HG03095 (cell line): Measurements from ENCODE around the gene CLEC1A.

ENCODE experiments used
- ATAC-seq: cut with Tn5 transposase; IDR thresholded peaks from one replicate; pipeline ENCODE4 v1.9.1; 2021; ENCODE audit warnings: moderate library complexity; ENCODE audit not compliant: unreplicated experiment

Gene CLEC1A

DNA sequence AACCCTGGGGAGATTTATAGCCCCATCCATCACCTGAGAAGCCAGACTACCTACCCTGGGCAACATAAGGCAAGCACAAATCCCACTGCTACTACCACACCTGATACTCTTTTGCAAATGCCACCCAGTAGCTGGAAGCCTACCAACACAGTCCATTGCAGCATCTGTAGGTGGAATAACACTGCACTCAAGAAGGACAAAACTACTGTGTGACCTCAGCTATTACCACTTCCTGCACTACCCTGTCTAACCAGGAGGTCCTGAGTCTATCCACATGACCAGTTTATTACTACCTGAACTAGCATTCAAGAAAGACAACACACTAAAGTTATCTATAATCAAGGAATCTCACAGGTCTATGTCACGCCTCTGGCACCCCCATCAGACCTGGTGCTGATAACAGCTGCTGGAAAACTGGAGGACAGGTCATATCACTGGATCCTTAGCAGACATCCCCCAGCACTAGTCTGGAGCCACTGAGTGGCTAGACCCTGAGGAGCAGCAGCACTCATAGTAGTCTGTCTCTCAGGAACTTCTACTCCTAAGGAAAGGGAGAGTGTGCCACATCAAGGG lies 2.9 kb upstream of the CLEC1A start:
- ATAC-seq = no peak

DNA sequence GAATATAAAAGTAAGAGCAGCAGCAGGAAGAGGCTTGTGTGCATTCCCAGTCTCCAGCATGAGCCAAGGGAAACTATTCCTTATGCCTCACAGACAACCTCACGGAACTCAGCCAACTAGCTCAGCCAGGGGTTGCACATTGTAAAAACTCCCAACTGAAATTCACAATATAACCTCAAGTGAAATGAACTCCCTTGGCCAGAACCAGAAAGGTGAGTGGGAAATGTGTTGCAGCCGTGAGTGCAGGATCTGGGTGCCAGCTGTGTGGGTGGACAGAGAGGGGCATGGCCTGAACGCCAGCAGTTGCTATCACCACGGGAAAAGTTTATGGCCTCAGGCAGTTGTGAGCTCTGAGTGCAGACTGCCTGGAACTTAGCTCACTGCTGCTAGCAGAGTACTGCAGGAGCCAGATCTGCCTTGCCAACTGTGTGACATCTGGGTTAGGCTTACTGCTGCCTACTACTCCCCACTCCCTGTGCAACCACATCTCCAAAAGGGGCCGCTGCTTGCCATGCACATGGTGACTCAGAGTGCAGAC lies 2.3 kb upstream of the CLEC1A start:
- ATAC-seq = no peak

- no peak for ATAC-seq
Observed at GRCh38 chr12:10097521-10097920, 1.3 kb downstream of the CLEC1A start.

- ATAC-seq = no peak
Observed at GRCh38 chr12:10095971-10096370, 2.8 kb downstream of the CLEC1A start.

GRCh38 chr12:10094646-10095395 lies 4.0 kb downstream of the CLEC1A start:
- ATAC-seq = no peak

- no peak for ATAC-seq
Observed at GRCh38 chr12:10088955-10089900, 9.6 kb downstream of the CLEC1A start.

GRCh38 chr12:10088031-10088430 lies 10.8 kb downstream of the CLEC1A start:
- ATAC-seq = no peak

DNA sequence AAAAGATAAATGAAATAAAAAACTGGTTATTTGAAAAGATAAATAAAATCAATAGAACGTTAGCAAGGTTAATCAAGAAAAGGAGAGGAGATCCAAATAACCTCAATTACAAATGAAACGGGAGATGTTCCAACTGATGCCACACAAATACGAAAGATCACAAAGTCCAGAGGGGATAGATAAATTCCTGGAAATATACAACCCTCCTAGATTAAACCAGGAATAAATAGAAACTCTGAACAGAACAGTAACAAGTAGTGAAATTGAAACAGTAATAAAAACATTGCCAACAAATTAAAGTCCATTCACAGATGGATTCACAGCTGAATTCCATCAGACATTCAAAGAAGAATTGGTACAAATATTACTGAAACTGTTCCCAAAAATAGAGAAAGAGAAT lies 12.4 kb downstream of the CLEC1A start:
- ATAC-seq = no peak

GRCh38 chr12:10084733-10085132 lies 14.1 kb downstream of the CLEC1A start:
- no peak for ATAC-seq

- no peak for ATAC-seq
Observed at GRCh38 chr12:10082117-10082874, 16.5 kb downstream of the CLEC1A start.

- no peak for ATAC-seq
Observed at GRCh38 chr12:10075451-10075850, 23.3 kb downstream of the CLEC1A start.

DNA sequence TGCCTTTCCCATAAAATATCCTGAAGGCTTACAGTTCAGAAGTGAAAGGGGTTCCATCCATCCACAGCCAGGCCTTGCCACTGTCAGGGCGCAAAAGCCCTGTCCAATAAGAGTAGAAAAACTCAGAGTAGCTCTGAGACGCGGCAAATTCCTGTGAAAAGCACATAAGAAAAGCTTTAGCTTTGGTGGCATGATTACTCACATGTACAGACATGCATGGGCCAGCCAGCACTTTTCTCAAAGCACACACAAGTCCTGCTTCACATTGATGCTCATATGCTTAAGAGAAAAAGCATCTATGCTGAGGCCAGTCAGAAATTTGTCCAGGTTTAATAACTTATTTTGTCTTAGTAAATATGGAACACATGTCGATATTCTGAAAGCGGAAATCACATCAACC lies 25.5 kb downstream of the CLEC1A start:
- ATAC-seq = no peak

GRCh38 chr12:10072131-10072530 lies 26.7 kb downstream of the CLEC1A start:
- no peak for ATAC-seq

DNA sequence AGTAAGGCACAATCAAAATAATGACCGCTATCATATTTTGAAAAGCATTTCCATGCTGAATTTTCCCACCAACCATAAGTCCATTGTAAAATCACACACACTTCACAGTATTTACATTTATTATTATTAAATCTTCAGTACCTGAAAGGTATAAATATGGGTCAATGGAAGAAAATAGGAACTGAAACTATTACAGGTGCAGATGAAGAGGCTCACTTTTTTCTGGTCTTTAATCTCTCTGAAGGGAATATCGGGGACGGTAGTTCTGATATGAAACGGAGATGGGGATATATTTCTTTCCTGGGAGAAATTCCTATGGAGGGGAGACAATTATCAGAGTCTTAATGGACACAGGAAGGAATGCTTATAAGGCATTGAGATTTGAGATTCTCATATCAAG lies 28.4 kb downstream of the CLEC1A start:
- ATAC-seq = no peak

GRCh38 chr12:10069976-10070375 lies 28.8 kb downstream of the CLEC1A start:
- ATAC-seq = no peak

- no peak for ATAC-seq
Observed at GRCh38 chr12:10069099-10069498, 29.7 kb downstream of the CLEC1A start.

DNA sequence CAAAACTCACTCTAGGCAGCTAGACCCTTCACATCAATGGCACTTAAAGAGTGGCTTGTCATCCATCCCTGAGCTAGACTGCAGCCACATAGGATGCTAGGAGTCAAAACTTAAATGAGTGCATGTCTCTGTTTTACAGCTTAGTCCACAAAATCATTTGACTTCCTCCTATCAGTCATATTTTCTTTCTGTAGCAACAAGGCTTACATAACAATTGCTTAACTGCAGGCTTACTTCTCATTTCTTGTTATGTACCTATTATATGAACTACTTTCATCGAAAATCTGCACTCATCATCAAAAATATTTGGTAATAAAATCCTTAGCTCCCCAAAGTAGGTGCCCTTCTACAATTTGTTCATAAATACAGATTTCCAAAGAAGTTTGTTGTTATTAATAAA lies 30.1 kb downstream of the CLEC1A start:
- no peak for ATAC-seq

- ATAC-seq = no peak
Observed at GRCh38 chr12:10067942-10068341, 30.8 kb downstream of the CLEC1A start.

DNA sequence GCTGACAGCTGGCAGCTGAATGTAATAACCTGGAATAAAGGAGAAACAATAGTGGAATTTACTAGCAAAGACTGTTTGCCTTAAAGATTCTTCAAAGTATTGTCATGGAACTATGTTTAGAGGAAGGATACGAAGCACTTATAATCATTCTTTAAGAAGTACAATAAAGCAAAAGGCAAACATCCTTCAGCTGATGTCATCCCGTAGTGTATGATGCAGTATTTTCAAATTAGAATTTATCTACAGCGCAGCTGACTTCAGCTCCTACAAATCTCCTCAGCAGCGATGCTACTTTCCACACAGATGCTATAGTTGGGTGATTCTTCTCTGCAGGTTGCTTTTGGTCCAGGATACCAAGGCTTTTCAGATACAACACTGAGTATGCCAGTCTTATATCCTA lies 31.5 kb downstream of the CLEC1A start:
- no peak for ATAC-seq

GRCh38 chr12:10065241-10065640 lies 33.5 kb downstream of the CLEC1A start:
- ATAC-seq = no peak

GRCh38 chr12:10058387-10058786 lies 40.4 kb downstream of the CLEC1A start:
- ATAC-seq = no peak
